RCC 7860 (cell line): ENCODE measurements around the gene SMYD3.
"Not testable (repeated sequence)": the region's sequence is repeated elsewhere in the genome, so short reads cannot be mapped to it uniquely, and the experiment has no call there.

Source experiments
- DNase-seq: peaks from one replicate; pipeline ENCODE4 v3.0.0-alpha.2; 2015; ENCODE audit warnings: low spot score
- FAIRE-seq: peaks from 2 replicates; lab custom pipeline; 2012; peaks lifted over from hg19 to GRCh38; lab: Jason Lieb, UNC

Gene SMYD3

DNA sequence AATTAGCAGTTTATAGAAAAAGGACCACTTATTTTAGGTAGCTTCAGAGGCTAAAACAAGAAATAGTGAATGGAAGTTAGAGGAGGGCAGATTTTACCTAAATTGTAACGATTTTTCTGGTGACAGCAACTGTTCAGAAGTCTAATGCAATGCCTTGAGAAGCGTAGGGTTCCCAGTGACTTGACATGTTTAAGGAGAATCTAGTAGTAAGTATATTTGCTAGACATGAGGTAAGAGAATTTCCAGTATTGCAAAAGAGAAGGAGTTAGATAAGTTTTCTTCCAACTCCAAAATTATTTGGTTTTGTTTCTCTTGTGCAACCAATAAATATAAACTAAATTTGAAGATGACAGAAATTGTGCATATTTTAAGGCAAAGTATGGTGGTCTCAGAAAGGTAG lies 140.0 kb downstream of the SMYD3 start:
- DNase-seq = no peak
- FAIRE-seq = no peak

DNA sequence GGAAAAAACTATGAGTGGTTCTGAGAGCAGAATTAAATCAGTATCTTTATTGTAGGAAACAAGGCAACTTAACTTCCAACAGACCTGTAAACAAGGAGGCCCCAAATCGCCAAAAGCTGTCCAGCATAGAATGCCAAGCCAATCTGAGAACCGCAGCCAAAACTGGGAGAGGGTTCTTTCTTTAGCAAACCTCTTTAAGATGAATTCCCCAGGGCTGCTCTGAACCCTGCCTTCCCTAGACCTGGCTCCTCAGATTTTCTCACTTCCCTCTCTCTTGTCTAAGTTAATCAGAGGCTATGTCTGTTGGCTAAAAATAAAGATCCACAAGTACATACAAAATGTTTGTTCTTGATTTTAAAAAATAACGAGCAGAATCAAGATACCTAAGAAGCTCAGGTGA lies 141.4 kb downstream of the SMYD3 start:
- DNase-seq = no peak

GRCh38 chr1:246364415-246364941 lies 142.6 kb downstream of the SMYD3 start:
- no peak for DNase-seq
- FAIRE-seq = no peak

More for the DNA sequence above, 141.4 kb downstream of the SMYD3 start:
- no peak for FAIRE-seq

GRCh38 chr1:246357014-246357598 lies 150.0 kb downstream of the SMYD3 start:
- FAIRE-seq = peak; percentile 86

GRCh38 chr1:246355411-246356230 lies 151.5 kb downstream of the SMYD3 start:
- DNase-seq = peak; percentile 28
- FAIRE-seq = no peak

More at GRCh38 chr1:246357014-246357598, 150.0 kb downstream of the SMYD3 start:
- DNase-seq = peak; percentile 87

DNA sequence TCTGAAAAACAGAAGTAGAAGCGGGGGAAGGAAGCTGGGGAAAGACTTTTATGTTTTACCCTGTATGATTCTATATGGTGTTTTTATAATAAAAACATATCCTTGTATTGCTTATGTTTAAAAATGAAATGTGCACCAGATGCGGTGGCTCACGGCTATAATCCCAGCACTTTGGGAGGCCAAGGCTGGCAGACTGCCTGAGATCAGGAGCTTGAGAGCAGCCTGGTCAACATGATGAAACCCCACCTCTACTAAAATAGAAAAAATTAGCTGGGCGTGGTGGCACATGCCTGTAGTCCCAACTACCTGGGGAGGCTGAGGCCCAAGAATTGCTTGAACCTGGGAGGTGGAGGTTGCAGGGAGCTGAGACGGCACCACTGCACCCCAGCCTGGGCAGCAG lies 155.4 kb downstream of the SMYD3 start:
- FAIRE-seq = no peak
- no peak for DNase-seq

- FAIRE-seq = no peak
- DNase-seq = no peak
These were observed 156.3 kb downstream of the SMYD3 start for GRCh38 chr1:246350745-246351144.

GRCh38 chr1:246343937-246344336 lies 163.1 kb downstream of the SMYD3 start:
- FAIRE-seq (no peak), DNase-seq (no peak)

DNA sequence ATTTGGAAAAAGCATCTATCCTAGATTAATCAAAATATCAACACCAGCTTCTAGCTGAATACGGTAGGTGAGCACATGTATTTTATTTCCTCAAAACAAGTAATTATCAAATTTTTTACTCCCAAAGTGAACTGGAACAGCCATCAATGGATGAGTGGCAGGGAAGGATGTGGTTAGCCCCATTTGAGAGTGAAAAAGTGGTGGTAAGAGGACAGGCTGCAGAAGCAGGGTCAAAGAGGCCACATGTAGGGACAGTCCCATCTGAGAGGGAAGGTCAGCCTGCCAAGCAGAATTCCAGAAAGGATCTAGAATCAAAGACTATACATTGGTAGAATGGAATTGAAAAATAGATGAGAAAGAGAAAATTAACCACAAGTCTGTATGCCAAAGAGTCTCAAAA lies 163.8 kb downstream of the SMYD3 start:
- FAIRE-seq = no peak
- no peak for DNase-seq

- DNase-seq (no peak), FAIRE-seq (no peak)
These were observed 168.5 kb downstream of the SMYD3 start for GRCh38 chr1:246338546-246338945.

DNA sequence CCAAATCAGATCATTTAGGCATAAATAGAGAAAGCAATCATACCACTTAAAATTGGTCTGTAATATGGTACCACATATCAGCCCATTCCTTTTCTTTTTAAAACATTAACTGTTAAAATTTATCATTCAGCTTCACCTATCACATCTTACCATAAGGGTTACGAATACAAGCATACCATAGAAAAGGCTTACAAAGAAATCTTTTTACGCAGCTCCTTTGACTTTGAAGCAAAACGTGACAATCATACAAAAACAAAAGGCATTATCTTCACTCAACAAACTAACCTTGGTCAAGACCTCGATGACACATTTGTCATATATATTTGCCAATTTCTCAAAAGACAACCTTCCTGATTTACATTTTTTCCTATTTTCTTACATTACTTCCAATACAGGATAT lies 169.0 kb downstream of the SMYD3 start:
- no peak for FAIRE-seq
- no peak for DNase-seq

- DNase-seq (no peak), FAIRE-seq (no peak)
These were observed 171.9 kb downstream of the SMYD3 start for GRCh38 chr1:246335151-246335550.

- FAIRE-seq = no peak
These were observed 173.2 kb downstream of the SMYD3 start for GRCh38 chr1:246333855-246334254.

DNA sequence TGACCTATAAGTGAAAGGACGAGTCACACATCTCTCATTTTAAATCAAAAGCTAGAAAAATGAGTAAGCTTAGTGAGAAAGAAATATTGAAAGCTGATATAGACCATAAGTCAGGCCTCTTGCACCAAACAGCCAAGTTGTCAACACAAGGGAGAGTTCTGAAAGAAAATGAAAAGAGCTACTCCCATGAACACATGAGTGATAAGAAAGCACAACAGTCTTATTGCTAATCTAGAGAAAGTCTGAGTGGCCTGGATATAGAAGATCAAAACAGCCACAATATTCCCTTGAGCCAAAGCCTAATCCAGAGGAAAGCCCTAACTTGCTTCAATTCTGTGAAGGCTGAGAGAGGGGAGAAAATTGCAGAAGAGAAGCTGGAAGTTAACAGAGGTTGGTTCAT lies 175.0 kb downstream of the SMYD3 start:
- DNase-seq (no peak), FAIRE-seq (no peak)

More at GRCh38 chr1:246333855-246334254, 173.2 kb downstream of the SMYD3 start:
- DNase-seq = no peak

GRCh38 chr1:246329900-246330299 lies 177.2 kb downstream of the SMYD3 start:
- no peak for FAIRE-seq
- DNase-seq = peak; percentile 14

GRCh38 chr1:246329292-246329691 lies 177.8 kb downstream of the SMYD3 start:
- not testable (repeated sequence) for FAIRE-seq, DNase-seq

- FAIRE-seq = peak; percentile 45
- DNase-seq = peak; percentile 42
These were observed 182.4 kb downstream of the SMYD3 start for GRCh38 chr1:246324711-246325110.

DNA sequence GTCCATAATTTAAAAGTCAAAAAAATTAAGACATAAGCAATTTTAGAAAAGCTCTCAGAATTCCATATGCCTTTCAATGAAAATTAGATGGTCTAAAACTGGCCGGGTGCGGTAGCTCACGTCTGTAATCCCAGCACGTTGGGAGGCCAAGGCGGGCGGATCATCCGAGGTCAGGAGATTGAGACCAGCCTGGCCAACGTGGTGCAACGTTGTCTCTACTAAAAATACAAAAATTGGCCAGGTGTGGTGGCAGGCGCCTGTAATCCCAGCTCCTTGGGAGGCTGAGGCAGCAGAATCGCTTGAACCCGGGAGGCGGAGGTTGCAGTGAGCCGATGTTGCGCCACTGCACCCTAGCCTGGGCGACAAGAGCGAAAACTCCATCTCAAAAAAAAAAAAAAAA lies 183.0 kb downstream of the SMYD3 start:
- not testable (repeated sequence) for DNase-seq, FAIRE-seq

GRCh38 chr1:246320286-246320685 lies 186.8 kb downstream of the SMYD3 start:
- DNase-seq (no peak), FAIRE-seq (no peak)

- no peak for FAIRE-seq
- no peak for DNase-seq
These were observed 187.9 kb downstream of the SMYD3 start for GRCh38 chr1:246319083-246319714.

GRCh38 chr1:246318622-246319021 lies 188.5 kb downstream of the SMYD3 start:
- FAIRE-seq = no peak
- DNase-seq = no peak

GRCh38 chr1:246318036-246318359 lies 189.1 kb downstream of the SMYD3 start:
- DNase-seq = no peak
- FAIRE-seq = no peak
